Spinal cord (tissue), 10 donors: ENCODE results near the gene CCDC116. TPM values are rescaled to one million over a fixed set of nuclear protein-coding genes. Genes with fewer than 3 reads are reported as not detected.

Experiments used
- DNase-seq, 6 donors: peaks; one replicate each; pipeline versions ENCODE4 v3.0.0 to v3.0.0-alpha.2; 2013 to 2015; ENCODE audit warnings: low spot score in 6 of 6, low read depth in 4 of 6
- H3K27ac ChIP-seq: one replicate; pipeline ENCODE4 v1.5.1; 2013; ENCODE audit warnings: low read depth, low read length, control low read depth
- H3K27me3 ChIP-seq: one replicate; pipeline ENCODE4 v1.6.1; 2013; ENCODE audit warnings: low read length; ENCODE audit not compliant: control insufficient read depth, insufficient read depth
- H3K36me3 ChIP-seq: one replicate; pipeline ENCODE4 v1.6.1; 2013; ENCODE audit warnings: low read length; ENCODE audit not compliant: control insufficient read depth, insufficient read depth
- H3K4me1 ChIP-seq: one replicate; pipeline ENCODE4 v1.6.1; 2013; ENCODE audit warnings: low read length; ENCODE audit not compliant: control insufficient read depth, insufficient read depth
- H3K4me3 ChIP-seq: one replicate; pipeline ENCODE4 v1.5.1; 2013; ENCODE audit warnings: low read depth, low read length, control low read depth
- H3K9me3 ChIP-seq: one replicate; pipeline ENCODE4 v1.6.1; 2013; ENCODE audit warnings: low read length; ENCODE audit not compliant: control insufficient read depth, insufficient read depth
- WGBS: methylation state at CpG from one replicate; pipeline ENCODE4 v1.1.5; 2013; ENCODE audit warnings: missing lambda C conversion rate; ENCODE audit not compliant: insufficient coverage; 5-methylcytosine and 5-hydroxymethylcytosine counted together
- polyA plus RNA-seq, 2 donors: library from polyadenylated mRNA; unstranded; fragments of 120-200 nt; gene quantifications; one replicate each; pipeline ENCODE4 v1.2.1, GENCODE V29; 2013; ENCODE audit not compliant: insufficient read length in 2 of 2
- total RNA-seq, 2 donors: library from RNA; depleted of rRNA in 1 of 2; stranded (reverse); fragments of 120-200 nt in 1 of 2; fragments of >200 nt in 1 of 2; gene quantifications; one replicate each; pipeline versions ENCODE4 v1.2.3 to v1.2.4, GENCODE V29; 2013 to 2014
- donor health status: healthy.

CCDC116 gene
- total and polyA plus RNA-seq, 4 donors: 0.20 to 1.1 (median 0.45) TPM

- Histone ChIP-seq H3K9me3 (no peaks in the 10 kb centered on the region), H3K27ac (no peak overlapping the region), H3K27me3 (no peaks in the 10 kb centered on the region), H3K36me3 (peaks cover 47% of the 10 kb centered on the region), H3K4me3 (no peak overlapping the region), H3K4me1 (peaks cover 52% of the 10 kb centered on the region)
- no peak for DNase-seq
- 66% methylated on average over 7 of the region's 7 CpGs for WGBS
Observed at GRCh38 chr22:21623648-21623970, 9.0 kb upstream of the CCDC116 start.

GRCh38 chr22:21624120-21624879 lies 8.3 kb upstream of the CCDC116 start:
- WGBS: 47% methylated on average over 7 of the region's 8 CpGs
- H3K27ac ChIP-seq: no peak overlapping the region
- H3K36me3 ChIP-seq: peaks cover 44% of the 10 kb centered on the region
- no peaks in the 10 kb centered on the region for H3K27me3 ChIP-seq
- no peaks in the 10 kb centered on the region for H3K9me3 ChIP-seq
- H3K4me1 ChIP-seq: peaks cover 58% of the 10 kb centered on the region
- H3K4me3 ChIP-seq: no peak overlapping the region
- no peak for DNase-seq

GRCh38 chr22:21624880-21625791 lies 7.4 kb upstream of the CCDC116 start:
- H3K4me1 ChIP-seq: peaks cover 63% of the 10 kb centered on the region
- H3K27me3 ChIP-seq: no peaks in the 10 kb centered on the region
- no peaks in the 10 kb centered on the region for H3K9me3 ChIP-seq
- peaks cover 42% of the 10 kb centered on the region for H3K36me3 ChIP-seq
- DNase-seq: no peak
- WGBS: 81% methylated on average over 11 of the region's 12 CpGs
- no peak overlapping the region for H3K4me3 ChIP-seq
- no peak overlapping the region for H3K27ac ChIP-seq

GRCh38 chr22:21626073-21626734 lies 6.4 kb upstream of the CCDC116 start:
- DNase-seq: no peak
- 80% methylated on average over 4 of the region's 4 CpGs for WGBS
- H3K4me1 ChIP-seq: peaks cover 56% of the 10 kb centered on the region

GRCh38 chr22:21626735-21627469 lies 5.7 kb upstream of the CCDC116 start:
- Histone ChIP-seq H3K4me1 (peaks cover 53% of the 10 kb centered on the region), H3K9me3 (no peaks in the 10 kb centered on the region), H3K27me3 (no peaks in the 10 kb centered on the region), H3K27ac (no peak overlapping the region), H3K36me3 (peaks cover 35% of the 10 kb centered on the region), H3K4me3 (no peak overlapping the region)
- peak in 1 of 6 donors; percentile 59 for DNase-seq
- 80% methylated on average over 7 of the region's 11 CpGs for WGBS

More at GRCh38 chr22:21626073-21626734, 6.4 kb upstream of the CCDC116 start:
- no peaks in the 10 kb centered on the region for H3K9me3 ChIP-seq
- no peak overlapping the region for H3K4me3 ChIP-seq
- peaks cover 35% of the 10 kb centered on the region for H3K36me3 ChIP-seq
- no peak overlapping the region for H3K27ac ChIP-seq
- H3K27me3 ChIP-seq: no peaks in the 10 kb centered on the region

GRCh38 chr22:21628386-21629254 lies 3.9 kb upstream of the CCDC116 start:
- WGBS: 64% methylated on average over 73 of the region's 74 CpGs
- Histone ChIP-seq H3K4me3 (peak overlapping the region; percentile 67), H3K36me3 (peaks cover 26% of the 10 kb centered on the region), H3K9me3 (no peaks in the 10 kb centered on the region), H3K4me1 (peaks cover 36% of the 10 kb centered on the region), H3K27me3 (no peaks in the 10 kb centered on the region), H3K27ac (no peak overlapping the region)
- no peak for DNase-seq

GRCh38 chr22:21629255-21630149 lies 3.1 kb upstream of the CCDC116 start, which contains the start of gene YDJC:
Gene YDJC (minus strand): TSS chr22:21630022. CDS start chr22:21630014, 8 bp downstream.
- peaks cover 27% of the 10 kb centered on the region for H3K4me1 ChIP-seq
- H3K36me3 ChIP-seq: peaks cover 26% of the 10 kb centered on the region
- no peaks in the 10 kb centered on the region for H3K9me3 ChIP-seq
- no peak within 1 kb of the TSS for H3K27ac ChIP-seq
- under 1% methylated on average over 93 of the region's 93 CpGs for WGBS
- H3K4me3 ChIP-seq: peak within 1 kb of the TSS; percentile 67
- DNase-seq: peak in 5 of 6 donors; percentile 68 to 98 (median 87)
- no peaks in the 10 kb centered on the region for H3K27me3 ChIP-seq

- peaks cover 31% of the 10 kb centered on the region for H3K36me3 ChIP-seq
- no peaks in the 10 kb centered on the region for H3K9me3 ChIP-seq
- H3K4me1 ChIP-seq: peaks cover 25% of the 10 kb centered on the region
- 97% methylated on average over 4 of the region's 4 CpGs for WGBS
- H3K4me3 ChIP-seq: no peak overlapping the region
- DNase-seq: no peak
- H3K27ac ChIP-seq: no peak overlapping the region
- no peaks in the 10 kb centered on the region for H3K27me3 ChIP-seq
Observed at GRCh38 chr22:21631025-21631424, 1.5 kb upstream of the CCDC116 start.
